GM12873 (cell line): Measurements from ENCODE around the gene NDUFB2.

Experiments used
- TF ChIP-seq, protein P1 (sequence below): IDR thresholded peaks from 2 replicates; pipeline ENCODE4 v1.5.1; 2012; ENCODE audit warnings: low read depth, mild to moderate bottlenecking, moderate library complexity, low read length, control low read depth; ENCODE audit not compliant: insufficient read depth; ENCODE audit errors: missing control alignments

The NDUFB2 gene

DNA sequence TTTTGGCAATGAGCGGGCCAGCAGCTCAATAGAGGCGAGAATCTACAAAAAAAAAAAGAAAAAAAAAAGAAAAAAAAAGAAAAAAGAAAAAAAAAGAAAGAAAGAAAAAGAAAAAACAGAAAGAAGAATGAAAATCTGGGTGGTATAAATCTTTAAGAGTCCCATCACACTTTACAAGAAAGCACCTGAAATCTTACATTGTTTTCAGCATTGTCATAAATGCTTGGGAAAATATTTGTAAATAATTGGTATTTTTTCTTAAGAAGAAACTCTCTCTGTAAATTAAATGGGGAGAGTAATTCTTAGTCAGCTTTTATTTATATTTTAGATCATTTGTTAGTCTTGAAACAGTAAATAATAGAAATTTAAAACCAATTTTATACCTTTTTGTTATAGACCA lies 38.2 kb downstream of the NDUFB2 start:
- TF ChIP-seq, protein P1, sequence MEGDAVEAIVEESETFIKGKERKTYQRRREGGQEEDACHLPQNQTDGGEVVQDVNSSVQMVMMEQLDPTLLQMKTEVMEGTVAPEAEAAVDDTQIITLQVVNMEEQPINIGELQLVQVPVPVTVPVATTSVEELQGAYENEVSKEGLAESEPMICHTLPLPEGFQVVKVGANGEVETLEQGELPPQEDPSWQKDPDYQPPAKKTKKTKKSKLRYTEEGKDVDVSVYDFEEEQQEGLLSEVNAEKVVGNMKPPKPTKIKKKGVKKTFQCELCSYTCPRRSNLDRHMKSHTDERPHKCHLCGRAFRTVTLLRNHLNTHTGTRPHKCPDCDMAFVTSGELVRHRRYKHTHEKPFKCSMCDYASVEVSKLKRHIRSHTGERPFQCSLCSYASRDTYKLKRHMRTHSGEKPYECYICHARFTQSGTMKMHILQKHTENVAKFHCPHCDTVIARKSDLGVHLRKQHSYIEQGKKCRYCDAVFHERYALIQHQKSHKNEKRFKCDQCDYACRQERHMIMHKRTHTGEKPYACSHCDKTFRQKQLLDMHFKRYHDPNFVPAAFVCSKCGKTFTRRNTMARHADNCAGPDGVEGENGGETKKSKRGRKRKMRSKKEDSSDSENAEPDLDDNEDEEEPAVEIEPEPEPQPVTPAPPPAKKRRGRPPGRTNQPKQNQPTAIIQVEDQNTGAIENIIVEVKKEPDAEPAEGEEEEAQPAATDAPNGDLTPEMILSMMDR: no peak

GRCh38 chr7:140738280-140738679 lies 41.8 kb downstream of the NDUFB2 start:
- TF ChIP-seq, protein P1: no peak

DNA sequence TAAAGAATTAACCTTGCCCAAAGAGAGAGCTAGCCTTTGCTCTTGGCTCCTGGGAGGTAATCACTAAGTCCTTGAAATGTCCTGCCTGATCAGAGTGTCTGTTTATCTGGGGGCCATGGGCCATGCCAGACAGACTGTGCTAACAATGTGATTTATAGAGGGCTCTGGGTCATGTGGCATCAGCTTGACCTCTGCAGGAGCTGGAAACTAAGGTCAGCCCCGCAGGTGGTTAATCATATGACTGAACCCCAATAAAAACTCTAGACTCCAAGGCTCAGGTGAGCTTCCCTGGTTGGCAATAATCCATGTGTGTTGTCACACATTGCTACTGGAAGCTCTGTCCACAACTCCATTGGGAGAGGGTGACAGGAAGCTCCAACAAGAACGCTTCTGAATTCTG lies 47.5 kb downstream of the NDUFB2 start:
- TF ChIP-seq, protein P1: no peak

- TF ChIP-seq, protein P1: no peak
These were observed 49.0 kb downstream of the NDUFB2 start for GRCh38 chr7:140745266-140746058.

DNA sequence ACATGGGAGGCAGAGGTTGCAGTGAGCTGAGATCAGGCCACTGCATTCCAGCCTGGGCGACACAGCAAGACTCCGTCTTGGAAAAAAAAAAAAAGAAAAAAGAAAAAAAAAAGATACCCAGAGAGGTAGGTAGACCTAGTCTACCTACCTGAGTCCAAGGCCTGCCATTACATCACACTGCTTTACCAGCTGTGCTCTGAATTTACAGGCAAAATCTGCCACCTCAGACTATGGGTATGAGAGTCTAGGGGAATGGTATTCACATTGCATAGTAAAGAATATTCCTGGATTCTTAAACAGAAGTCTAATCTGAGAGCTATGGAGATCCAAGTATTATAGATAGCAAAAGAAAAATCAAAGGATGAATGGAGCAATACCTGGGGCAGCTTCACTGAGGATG lies 50.2 kb downstream of the NDUFB2 start:
- TF ChIP-seq, protein P1: no peak

DNA sequence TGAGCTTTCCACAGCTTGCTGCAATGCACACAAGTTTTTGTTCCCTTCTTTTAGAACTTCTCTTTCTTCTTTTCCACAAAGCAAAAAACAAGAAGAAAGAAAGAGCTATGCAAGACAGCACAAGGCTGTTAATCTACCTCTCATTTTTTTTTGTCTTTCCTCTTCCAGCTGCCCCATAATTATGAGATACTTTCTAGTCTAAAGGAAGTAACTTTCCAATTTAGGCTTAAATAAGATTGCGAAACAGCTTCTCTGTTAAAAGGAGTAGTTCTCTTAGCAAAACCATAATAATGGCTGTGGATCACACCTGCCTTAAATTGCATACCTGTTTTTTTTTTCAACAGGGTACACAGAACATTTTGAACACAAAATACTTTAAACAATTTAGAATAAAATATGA lies 56.0 kb downstream of the NDUFB2 start:
- TF ChIP-seq, protein P1: no peak

DNA sequence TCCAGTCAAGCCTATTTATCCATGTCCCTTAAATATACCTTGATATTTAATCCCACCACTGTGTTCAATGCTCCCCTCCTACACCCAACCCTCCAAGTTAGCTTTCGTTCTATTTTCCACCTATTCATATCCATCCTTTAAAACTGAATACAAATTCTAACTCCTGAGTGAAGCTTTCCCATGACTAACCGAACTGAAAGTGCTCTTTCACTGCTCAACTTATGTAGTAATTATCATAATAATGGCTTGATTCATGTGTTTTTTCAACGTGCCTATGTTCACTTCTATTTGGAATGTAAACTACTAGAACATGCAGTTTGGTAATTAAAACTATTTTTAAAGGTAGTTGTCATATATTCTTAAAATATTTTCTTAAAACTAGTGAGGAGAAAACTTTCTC lies 58.0 kb downstream of the NDUFB2 start:
- TF ChIP-seq, protein P1: no peak
